ENCODE results near the gene ASB1. TPM values are rescaled to one million over a fixed set of nuclear protein-coding genes. Genes with fewer than 3 reads are reported as not detected.
A peak's percentile ranks its signal among the peaks of the same experiment; 100 is the strongest.

ASB1 gene
- total and polyA plus RNA-seq, 2 of the 13 experiments (the other 11 are each of a cell fraction or from before 2014, with no cell fraction given), result 48.6 to 49.2 TPM

- 0 out of 2 replicates have a peak, but pooled peaks have one; percentile 27 for TF ChIP-seq ZMYM4 (CRISPR knock-in tag; IDR thresholded peaks at IDR 0.05)
- TF ChIP-seq KMT2A (CRISPR knock-in tag; IDR thresholded peaks at IDR 0.05), result peak; percentile 60; the same call in 1 of the 2 replicates
- TF ChIP-seq, protein P1, sequence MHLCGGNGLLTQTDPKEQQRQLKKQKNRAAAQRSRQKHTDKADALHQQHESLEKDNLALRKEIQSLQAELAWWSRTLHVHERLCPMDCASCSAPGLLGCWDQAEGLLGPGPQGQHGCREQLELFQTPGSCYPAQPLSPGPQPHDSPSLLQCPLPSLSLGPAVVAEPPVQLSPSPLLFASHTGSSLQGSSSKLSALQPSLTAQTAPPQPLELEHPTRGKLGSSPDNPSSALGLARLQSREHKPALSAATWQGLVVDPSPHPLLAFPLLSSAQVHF (CRISPR knock-in tag; IDR thresholded peaks at IDR 0.05), result no peak
- TF ChIP-seq ZNF678 (CRISPR knock-in tag; IDR thresholded peaks at IDR 0.05), result no peak
- 0 out of 2 replicates have a peak, but pooled peaks have one; percentile 54 for TF ChIP-seq MED13 (CRISPR knock-in tag; IDR thresholded peaks at IDR 0.05)
- TF ChIP-seq ZNF768 (CRISPR knock-in tag; IDR thresholded peaks at IDR 0.05), result peak; percentile 54; the same call in 1 of the 2 replicates
- TF ChIP-seq ASH2L (IDR thresholded peaks at IDR 0.05; ENCODE audit: insufficient read length, low read depth, low read length), result peak; percentile 50
- no peak for TF ChIP-seq MZF1 (CRISPR knock-in tag; IDR thresholded peaks at IDR 0.05; ENCODE audit: borderline replicate concordance)
- TF ChIP-seq HMG20B (CRISPR knock-in tag; conservative IDR thresholded peaks at IDR 0.05), result no peak
- peak; percentile 41; the same call in 1 of the 2 replicates for TF ChIP-seq ZNF629 (CRISPR knock-in tag; conservative IDR thresholded peaks at IDR 0.05)
- peak; percentile 61; the same call in 1 of the 2 replicates for TF ChIP-seq ZFP91 (CRISPR knock-in tag; IDR thresholded peaks at IDR 0.05; ENCODE audit: borderline replicate concordance)
- TF ChIP-seq, protein P2, sequence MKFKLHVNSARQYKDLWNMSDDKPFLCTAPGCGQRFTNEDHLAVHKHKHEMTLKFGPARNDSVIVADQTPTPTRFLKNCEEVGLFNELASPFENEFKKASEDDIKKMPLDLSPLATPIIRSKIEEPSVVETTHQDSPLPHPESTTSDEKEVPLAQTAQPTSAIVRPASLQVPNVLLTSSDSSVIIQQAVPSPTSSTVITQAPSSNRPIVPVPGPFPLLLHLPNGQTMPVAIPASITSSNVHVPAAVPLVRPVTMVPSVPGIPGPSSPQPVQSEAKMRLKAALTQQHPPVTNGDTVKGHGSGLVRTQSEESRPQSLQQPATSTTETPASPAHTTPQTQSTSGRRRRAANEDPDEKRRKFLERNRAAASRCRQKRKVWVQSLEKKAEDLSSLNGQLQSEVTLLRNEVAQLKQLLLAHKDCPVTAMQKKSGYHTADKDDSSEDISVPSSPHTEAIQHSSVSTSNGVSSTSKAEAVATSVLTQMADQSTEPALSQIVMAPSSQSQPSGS (CRISPR knock-in tag; IDR thresholded peaks at IDR 0.05), result no peak
- no peak for TF ChIP-seq AGO1 (IDR thresholded peaks at IDR 0.05; ENCODE audit: low read depth, low read length, poor library complexity, severe bottlenecking)
- 0 out of 2 replicates have a peak, but pooled peaks have one; percentile 27 for TF ChIP-seq RXRB (CRISPR knock-in tag; IDR thresholded peaks at IDR 0.05; ENCODE audit: borderline replicate concordance)
- peak; percentile 48 for TF ChIP-seq HDAC2 (CRISPR knock-in tag; IDR thresholded peaks at IDR 0.05)
- TF ChIP-seq, protein P3, sequence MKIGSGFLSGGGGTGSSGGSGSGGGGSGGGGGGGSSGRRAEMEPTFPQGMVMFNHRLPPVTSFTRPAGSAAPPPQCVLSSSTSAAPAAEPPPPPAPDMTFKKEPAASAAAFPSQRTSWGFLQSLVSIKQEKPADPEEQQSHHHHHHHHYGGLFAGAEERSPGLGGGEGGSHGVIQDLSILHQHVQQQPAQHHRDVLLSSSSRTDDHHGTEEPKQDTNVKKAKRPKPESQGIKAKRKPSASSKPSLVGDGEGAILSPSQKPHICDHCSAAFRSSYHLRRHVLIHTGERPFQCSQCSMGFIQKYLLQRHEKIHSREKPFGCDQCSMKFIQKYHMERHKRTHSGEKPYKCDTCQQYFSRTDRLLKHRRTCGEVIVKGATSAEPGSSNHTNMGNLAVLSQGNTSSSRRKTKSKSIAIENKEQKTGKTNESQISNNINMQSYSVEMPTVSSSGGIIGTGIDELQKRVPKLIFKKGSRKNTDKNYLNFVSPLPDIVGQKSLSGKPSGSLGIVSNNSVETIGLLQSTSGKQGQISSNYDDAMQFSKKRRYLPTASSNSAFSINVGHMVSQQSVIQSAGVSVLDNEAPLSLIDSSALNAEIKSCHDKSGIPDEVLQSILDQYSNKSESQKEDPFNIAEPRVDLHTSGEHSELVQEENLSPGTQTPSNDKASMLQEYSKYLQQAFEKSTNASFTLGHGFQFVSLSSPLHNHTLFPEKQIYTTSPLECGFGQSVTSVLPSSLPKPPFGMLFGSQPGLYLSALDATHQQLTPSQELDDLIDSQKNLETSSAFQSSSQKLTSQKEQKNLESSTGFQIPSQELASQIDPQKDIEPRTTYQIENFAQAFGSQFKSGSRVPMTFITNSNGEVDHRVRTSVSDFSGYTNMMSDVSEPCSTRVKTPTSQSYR (CRISPR knock-in tag; IDR thresholded peaks at IDR 0.05; ENCODE audit: borderline replicate concordance), result no peak
- TF ChIP-seq ZFP82 (CRISPR knock-in tag; IDR thresholded peaks at IDR 0.05; ENCODE audit: borderline replicate concordance), result no peak
- TF ChIP-seq, protein P4, sequence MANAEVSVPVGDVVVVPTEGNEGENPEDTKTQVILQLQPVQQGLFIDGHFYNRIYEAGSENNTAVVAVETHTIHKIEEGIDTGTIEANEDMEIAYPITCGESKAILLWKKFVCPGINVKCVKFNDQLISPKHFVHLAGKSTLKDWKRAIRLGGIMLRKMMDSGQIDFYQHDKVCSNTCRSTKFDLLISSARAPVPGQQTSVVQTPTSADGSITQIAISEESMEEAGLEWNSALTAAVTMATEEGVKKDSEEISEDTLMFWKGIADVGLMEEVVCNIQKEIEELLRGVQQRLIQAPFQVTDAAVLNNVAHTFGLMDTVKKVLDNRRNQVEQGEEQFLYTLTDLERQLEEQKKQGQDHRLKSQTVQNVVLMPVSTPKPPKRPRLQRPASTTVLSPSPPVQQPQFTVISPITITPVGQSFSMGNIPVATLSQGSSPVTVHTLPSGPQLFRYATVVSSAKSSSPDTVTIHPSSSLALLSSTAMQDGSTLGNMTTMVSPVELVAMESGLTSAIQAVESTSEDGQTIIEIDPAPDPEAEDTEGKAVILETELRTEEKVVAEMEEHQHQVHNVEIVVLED (CRISPR knock-in tag; IDR thresholded peaks at IDR 0.05; ENCODE audit: borderline replicate concordance), result no peak
- TF ChIP-seq MBNL3 (CRISPR knock-in tag; conservative IDR thresholded peaks at IDR 0.05), result no peak
Measured at GRCh38 chr2:238434846-238435751, 8.4 kb downstream of the ASB1 start (continued).

Measured in HepG2 (cell line).